ENCODE results near the gene HEPACAM. TPM values are rescaled to one million over a fixed set of nuclear protein-coding genes. Genes with fewer than 3 reads are reported as not detected.

The HEPACAM gene
- total RNA-seq, 6 experiments from 2014 or later, result 0.30 to 30.8 (median 2.3) TPM

- H3K27me3 ChIP-seq, result no peaks in the 10 kb centered on the region
- H3K4me3 ChIP-seq, result peak within 1 kb of the TSS; percentile 20 to 33 (median 25)
- no peaks in the 10 kb centered on the region for H3K4me1 ChIP-seq
- ATAC-seq (peak; percentile 48 to 58 (median 53)), DNase-seq (peak in 1 of 3 donors; percentile 55)
- TF ChIP-seq POLR2A (IDR thresholded peaks at IDR 0.05), result no peak
- TF ChIP-seq, protein P1, sequence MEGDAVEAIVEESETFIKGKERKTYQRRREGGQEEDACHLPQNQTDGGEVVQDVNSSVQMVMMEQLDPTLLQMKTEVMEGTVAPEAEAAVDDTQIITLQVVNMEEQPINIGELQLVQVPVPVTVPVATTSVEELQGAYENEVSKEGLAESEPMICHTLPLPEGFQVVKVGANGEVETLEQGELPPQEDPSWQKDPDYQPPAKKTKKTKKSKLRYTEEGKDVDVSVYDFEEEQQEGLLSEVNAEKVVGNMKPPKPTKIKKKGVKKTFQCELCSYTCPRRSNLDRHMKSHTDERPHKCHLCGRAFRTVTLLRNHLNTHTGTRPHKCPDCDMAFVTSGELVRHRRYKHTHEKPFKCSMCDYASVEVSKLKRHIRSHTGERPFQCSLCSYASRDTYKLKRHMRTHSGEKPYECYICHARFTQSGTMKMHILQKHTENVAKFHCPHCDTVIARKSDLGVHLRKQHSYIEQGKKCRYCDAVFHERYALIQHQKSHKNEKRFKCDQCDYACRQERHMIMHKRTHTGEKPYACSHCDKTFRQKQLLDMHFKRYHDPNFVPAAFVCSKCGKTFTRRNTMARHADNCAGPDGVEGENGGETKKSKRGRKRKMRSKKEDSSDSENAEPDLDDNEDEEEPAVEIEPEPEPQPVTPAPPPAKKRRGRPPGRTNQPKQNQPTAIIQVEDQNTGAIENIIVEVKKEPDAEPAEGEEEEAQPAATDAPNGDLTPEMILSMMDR (IDR thresholded peaks at IDR 0.05), result no peak
- intact Hi-C loops (cut with DNase I), result no loop called here
- H3K9me3 ChIP-seq, result no peaks in the 10 kb centered on the region
- H3K36me3 ChIP-seq, result no peaks in the 10 kb centered on the region
- 34% methylated on average over 8 of the region's 12 CpGs for WGBS (ENCODE audit: insufficient coverage, low coverage, low lambda C conversion rate, missing lambda C conversion rate)
- peak within 1 kb of the TSS in 2 of 3 donors; percentile 31 to 57 for H3K27ac ChIP-seq
These were observed 38.1 kb downstream of the HEPACAM start, which contains the start of gene ROBO4 for GRCh38 chr11:124897674-124898262. Gene ROBO4, minus strand, starts transcription at chr11:124897865. Its CDS starts 70 bp downstream, at chr11:124897795.

- intact Hi-C loops (cut with DNase I), result no loop called here
- no peaks in the 10 kb centered on the region for H3K9me3 ChIP-seq
- peak overlapping the region in 2 of 3 donors; percentile 31 to 57 for H3K27ac ChIP-seq
- DNase-seq (no peak), ATAC-seq (no peak)
- H3K36me3 ChIP-seq, result no peaks in the 10 kb centered on the region
- peak overlapping the region; percentile 20 to 33 (median 25) for H3K4me3 ChIP-seq
- WGBS (ENCODE audit: insufficient coverage, low coverage, low lambda C conversion rate, missing lambda C conversion rate), result 63% methylated on average over 2 of the region's 9 CpGs
- TF ChIP-seq, protein P1 (IDR thresholded peaks at IDR 0.05), result no peak
- TF ChIP-seq POLR2A (IDR thresholded peaks at IDR 0.05), result no peak
- no peaks in the 10 kb centered on the region for H3K4me1 ChIP-seq
- no peaks in the 10 kb centered on the region for H3K27me3 ChIP-seq
These were observed 38.9 kb downstream of the HEPACAM start for GRCh38 chr11:124896821-124897391.

DNA sequence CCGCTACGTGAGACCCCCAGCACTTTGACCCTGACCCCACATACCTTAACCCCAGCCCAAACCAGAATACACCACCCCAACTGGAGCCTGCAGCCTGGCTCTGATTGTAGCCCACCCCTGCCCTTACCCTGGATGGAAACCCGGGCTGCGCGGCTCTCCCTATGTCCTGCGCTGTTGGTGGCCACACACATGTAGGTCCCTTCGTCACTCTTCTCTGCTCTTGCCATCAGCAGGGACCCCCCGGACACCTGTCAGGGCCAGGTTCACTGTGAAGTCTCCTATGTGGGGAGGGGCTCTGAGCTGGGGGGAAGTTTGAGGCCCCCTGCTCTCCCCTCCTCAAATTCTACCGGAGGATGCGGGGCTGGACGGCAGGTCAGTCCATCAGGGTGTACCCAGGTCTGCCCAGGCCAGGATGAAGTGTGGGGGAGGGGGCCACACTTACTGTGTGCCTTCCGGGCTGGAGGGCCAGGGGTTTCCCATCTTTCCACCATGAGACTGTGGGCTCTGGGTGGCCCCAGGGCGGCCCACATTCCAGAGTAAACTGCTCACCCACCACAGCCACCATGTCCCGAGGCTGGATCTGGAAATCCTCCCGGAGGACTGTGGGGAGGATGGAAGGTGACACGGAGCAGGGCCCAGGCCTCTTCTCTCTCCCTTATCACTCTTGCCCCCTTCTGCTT lies 39.6 kb downstream of the HEPACAM start:
- H3K27ac ChIP-seq, result peak overlapping the region in 1 of 3 donors; percentile 57
- 82% methylated on average over 4 of the region's 16 CpGs for WGBS (ENCODE audit: insufficient coverage, low coverage, low lambda C conversion rate, missing lambda C conversion rate)
- DNase-seq, result no peak

DNA sequence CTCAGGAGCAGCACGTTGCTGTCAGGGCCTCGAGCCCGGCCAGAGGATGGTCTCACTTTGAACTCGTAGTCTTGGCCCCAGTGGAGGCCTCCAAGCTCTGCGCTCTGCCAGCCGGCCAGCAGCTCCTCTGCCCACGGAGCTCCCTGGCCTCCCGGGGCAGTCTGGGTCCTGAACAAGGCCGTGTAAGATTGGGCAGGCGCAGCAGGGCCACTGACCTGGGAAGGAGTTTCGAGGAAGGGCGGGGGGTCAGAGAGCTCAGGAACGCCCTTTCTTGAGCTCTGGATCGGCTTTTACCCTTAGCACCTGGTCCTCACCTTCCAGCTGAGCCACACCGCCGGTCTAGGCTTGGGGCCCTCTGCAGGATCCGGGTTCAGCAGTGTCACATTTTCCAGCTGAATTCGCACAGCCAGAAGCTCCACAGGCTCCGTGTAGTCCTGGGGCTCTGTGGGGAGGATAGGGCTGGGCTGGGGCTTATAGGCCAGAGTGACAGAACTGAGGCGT lies 40.3 kb downstream of the HEPACAM start:
- H3K9me3 ChIP-seq, result no peaks in the 10 kb centered on the region
- no CpG with 5 or more reads among the region's 20 CpGs for WGBS (ENCODE audit: insufficient coverage, low coverage, low lambda C conversion rate, missing lambda C conversion rate)
- H3K27ac ChIP-seq, result peak overlapping the region in 1 of 3 donors; percentile 7
- intact Hi-C loops (cut with DNase I), result no loop called here
- H3K36me3 ChIP-seq, result no peaks in the 10 kb centered on the region
- no peaks in the 10 kb centered on the region for H3K27me3 ChIP-seq
- H3K4me3 ChIP-seq, result peak overlapping the region in 2 of 3 donors; percentile 7 to 25
- ATAC-seq (no peak), DNase-seq (no peak)
- H3K4me1 ChIP-seq, result no peaks in the 10 kb centered on the region
- no peak for TF ChIP-seq POLR2A (IDR thresholded peaks at IDR 0.05)
- TF ChIP-seq, protein P1 (IDR thresholded peaks at IDR 0.05), result no peak

More for the DNA sequence above, 39.6 kb downstream of the HEPACAM start:
- Histone ChIP-seq H3K9me3 (no peaks in the 10 kb centered on the region), H3K27me3 (no peaks in the 10 kb centered on the region), H3K4me3 (peak overlapping the region; percentile 20 to 33 (median 25)), H3K4me1 (no peaks in the 10 kb centered on the region), H3K36me3 (no peaks in the 10 kb centered on the region)
- TF ChIP-seq, protein P1 (IDR thresholded peaks at IDR 0.05), result no peak
- no peak for TF ChIP-seq POLR2A (IDR thresholded peaks at IDR 0.05)
- intact Hi-C loops (cut with DNase I), result no loop called here
- no peak for ATAC-seq

Measured in right lobe of liver (tissue), 6 donors.